AG04450 (cell line): ENCODE data around the gene PNPLA3. TPM values are rescaled to one million over a fixed set of nuclear protein-coding genes. Genes with fewer than 3 reads are reported as not detected.

ENCODE experiments used
- CTCF ChIA-PET: fragments of 300-600, 350-600 bp; formaldehyde crosslinking; extraction: SDS; loops from one replicate; lab custom pipeline; 2022; ENCODE audit warnings: antibody characterized with exemption, inconsistent platforms; lab: Charles Lee
- POLR2A ChIA-PET: fragments of 350-600 bp; formaldehyde crosslinking; extraction: SDS; loops from one replicate; lab custom pipeline; 2021; ENCODE audit warnings: antibody characterized with exemption, inconsistent platforms; lab: Yijun Ruan, JAX
- DNase-seq: peaks from one replicate; pipeline ENCODE4 v3.0.0-alpha.2; 2011; ENCODE audit warnings: low read depth, low spot score
- H3K27ac ChIP-seq: one replicate; pipeline ENCODE4 v1.5.1; 2012; ENCODE audit warnings: low read depth, low read length, control low read depth
- H3K27me3 ChIP-seq: one replicate; pipeline ENCODE4 v1.6.0; 2012; ENCODE audit warnings: low read length; ENCODE audit not compliant: control insufficient read depth, insufficient read depth
- H3K4me3 ChIP-seq: 2 replicates; pipeline ENCODE4 v1.5.1; 2011; ENCODE audit warnings: mild to moderate bottlenecking, low read depth, low read length, control low read depth
- H3K9me3 ChIP-seq: 2 replicates; pipeline ENCODE4 v1.5.1; 2012; ENCODE audit warnings: low read length; ENCODE audit not compliant: control insufficient read depth, insufficient read depth
- CTCF ChIP-seq: IDR thresholded peaks from 2 replicates; pipeline ENCODE4 v1.5.1; 2011; ENCODE audit warnings: low read depth, low read length, control low read depth, inconsistent platforms
- polyA plus RNA-seq: library from polyadenylated mRNA; depleted of rRNA; stranded (reverse); fragments of >200 nt; gene quantifications from 2 replicates; pipeline ENCODE4 v1.2.3, GENCODE V29; 2011

The PNPLA3 gene
- polyA plus RNA-seq, 1 experiment = 3.9 TPM

GRCh38 chr22:43879901-43880540 lies 43.6 kb upstream of the PNPLA3 start:
- TF ChIP-seq CTCF = no peak
- ChIA-PET CTCF (no interaction called here), POLR2A (no interaction called here)
- Histone ChIP-seq H3K27me3 (peaks cover 14% of the 10 kb centered on the region), H3K9me3 (peaks cover 6% of the 10 kb centered on the region), H3K4me3 (no peak overlapping the region), H3K27ac (no peak overlapping the region)
- no peak for DNase-seq

GRCh38 chr22:43880541-43880991 lies 43.0 kb upstream of the PNPLA3 start:
- no peak overlapping the region for H3K27ac ChIP-seq
- ChIA-PET POLR2A (no interaction called here), CTCF (no interaction called here)
- peaks cover 14% of the 10 kb centered on the region for H3K27me3 ChIP-seq
- peaks cover 6% of the 10 kb centered on the region for H3K9me3 ChIP-seq
- no peak for TF ChIP-seq CTCF
- no peak for DNase-seq
- H3K4me3 ChIP-seq = no peak overlapping the region

GRCh38 chr22:43881091-43882061 lies 42.2 kb upstream of the PNPLA3 start:
- TF ChIP-seq CTCF = no peak
- Histone ChIP-seq H3K4me3 (no peak overlapping the region), H3K27me3 (peaks cover 14% of the 10 kb centered on the region), H3K27ac (no peak overlapping the region), H3K9me3 (peaks cover 6% of the 10 kb centered on the region)
- ChIA-PET POLR2A (no interaction called here), CTCF (interaction anchor here (2.0 kb wide), 1 partner anchor 65 kb away, joined by 19 read pairs; no protein-coding TSS in a partner anchor)
- no peak for DNase-seq

GRCh38 chr22:43882122-43882767 lies 41.4 kb upstream of the PNPLA3 start:
- Histone ChIP-seq H3K4me3 (no peak overlapping the region), H3K27me3 (peaks cover 14% of the 10 kb centered on the region), H3K9me3 (peaks cover 6% of the 10 kb centered on the region), H3K27ac (no peak overlapping the region)
- TF ChIP-seq CTCF = no peak
- POLR2A ChIA-PET = interaction anchor here (0.6 kb wide), 2 partner anchors 42 to 434 kb away, joined by 3 read pairs; partner anchors contain the start of gene PNPLA3
- DNase-seq = no peak
- CTCF ChIA-PET = interaction anchor here (0.7 to 2.0 kb wide), 5 partner anchors 14 to 593 kb away, joined by 3 to 19 read pairs (median 4); no protein-coding TSS in a partner anchor
